Lung (tissue), 12 donors: Measurements from ENCODE around the gene ADM5. TPM values are rescaled to one million over a fixed set of nuclear protein-coding genes. Genes with fewer than 3 reads are reported as not detected.

ENCODE experiments used
- ATAC-seq: fragments of 200-7000 bp; cut with Tn5 transposase; one replicate; pipeline ENCODE4 v1.9.1; 2020; ENCODE audit warnings: moderate number of reproducible peaks; ENCODE audit not compliant: insufficient read depth, low FRiP score
- DNase-seq, 3 donors: peaks; one replicate each; pipeline ENCODE4 v3.0.0-alpha.2; 2013 to 2017
- H3K27ac ChIP-seq, 2 donors: one replicate each; pipeline ENCODE4 v1.5.1; 2013; ENCODE audit warnings: mild to moderate bottlenecking in 2 of 2, moderate library complexity in 2 of 2, control low read depth in 1 of 2, inconsistent platforms in 1 of 2, low read depth in 1 of 2, low read length in 1 of 2
- H3K27me3 ChIP-seq, 3 donors: one replicate each; pipeline ENCODE4 v1.5.1; 2013; ENCODE audit warnings: low read length in 2 of 3; ENCODE audit not compliant: control insufficient read depth in 3 of 3, insufficient read depth in 3 of 3
- H3K36me3 ChIP-seq, 4 donors: one replicate each; pipeline ENCODE4 v1.5.1; 2013; ENCODE audit warnings: low read length in 4 of 4, mild to moderate bottlenecking in 1 of 4, moderate library complexity in 1 of 4; ENCODE audit not compliant: control insufficient read depth in 4 of 4, insufficient read depth in 4 of 4
- H3K4me1 ChIP-seq, 5 donors: one replicate each; pipeline ENCODE4 v1.5.1; 2013; ENCODE audit warnings: low read length in 5 of 5, mild to moderate bottlenecking in 2 of 5, moderate library complexity in 1 of 5; ENCODE audit not compliant: control insufficient read depth in 5 of 5, insufficient read depth in 5 of 5
- H3K4me3 ChIP-seq: one replicate; pipeline ENCODE4 v1.5.1; 2013; ENCODE audit warnings: mild to moderate bottlenecking, control low read depth, moderate library complexity
- H3K9ac ChIP-seq, 2 donors: one replicate each; pipeline ENCODE4 v1.5.1; 2013; ENCODE audit warnings: low read length in 2 of 2, control low read depth in 1 of 2; ENCODE audit not compliant: insufficient read depth in 1 of 2
- H3K9me3 ChIP-seq, 4 donors: one replicate each; pipeline ENCODE4 v1.5.1; 2013; ENCODE audit warnings: low read length in 3 of 4, mild to moderate bottlenecking in 1 of 4, moderate library complexity in 1 of 4; ENCODE audit not compliant: control insufficient read depth in 4 of 4, insufficient read depth in 3 of 4
- CTCF ChIP-seq: IDR thresholded peaks from 2 replicates; pipeline ENCODE4 v1.5.1; 2012; ENCODE audit warnings: mild to moderate bottlenecking; ENCODE audit errors: control extremely low read depth, extremely low read depth
- WGBS, 2 donors: extraction: QIAGEN DNeasy Blood & Tissue Kit; methylation state at CpG; one replicate each; pipeline ENCODE4 v1.1.7; 2013; 5-methylcytosine and 5-hydroxymethylcytosine counted together
- polyA plus RNA-seq, 2 donors: library from polyadenylated mRNA; stranded (reverse); fragments of 200-250 nt; gene quantifications; one replicate each; pipeline ENCODE4 v1.2.1, GENCODE V29; 2013
- total RNA-seq, 2 donors: library from RNA; depleted of rRNA in 1 of 2; stranded (reverse); fragments of >200 nt in 1 of 2; gene quantifications; one replicate each; pipeline ENCODE4 v1.2.1, GENCODE V29; 2014 to 2021
- donor health status: control.
- donor health status: control.
- donor health status: Bipolar disorder and iron deficiency.
- donor health status: healthy.
- donor health status: DM: yes; HTN: yes; CAD: no.

Gene ADM5
- total and polyA plus RNA-seq, 4 donors, result 0.60 to 4.2 (median 3.0) TPM

DNA sequence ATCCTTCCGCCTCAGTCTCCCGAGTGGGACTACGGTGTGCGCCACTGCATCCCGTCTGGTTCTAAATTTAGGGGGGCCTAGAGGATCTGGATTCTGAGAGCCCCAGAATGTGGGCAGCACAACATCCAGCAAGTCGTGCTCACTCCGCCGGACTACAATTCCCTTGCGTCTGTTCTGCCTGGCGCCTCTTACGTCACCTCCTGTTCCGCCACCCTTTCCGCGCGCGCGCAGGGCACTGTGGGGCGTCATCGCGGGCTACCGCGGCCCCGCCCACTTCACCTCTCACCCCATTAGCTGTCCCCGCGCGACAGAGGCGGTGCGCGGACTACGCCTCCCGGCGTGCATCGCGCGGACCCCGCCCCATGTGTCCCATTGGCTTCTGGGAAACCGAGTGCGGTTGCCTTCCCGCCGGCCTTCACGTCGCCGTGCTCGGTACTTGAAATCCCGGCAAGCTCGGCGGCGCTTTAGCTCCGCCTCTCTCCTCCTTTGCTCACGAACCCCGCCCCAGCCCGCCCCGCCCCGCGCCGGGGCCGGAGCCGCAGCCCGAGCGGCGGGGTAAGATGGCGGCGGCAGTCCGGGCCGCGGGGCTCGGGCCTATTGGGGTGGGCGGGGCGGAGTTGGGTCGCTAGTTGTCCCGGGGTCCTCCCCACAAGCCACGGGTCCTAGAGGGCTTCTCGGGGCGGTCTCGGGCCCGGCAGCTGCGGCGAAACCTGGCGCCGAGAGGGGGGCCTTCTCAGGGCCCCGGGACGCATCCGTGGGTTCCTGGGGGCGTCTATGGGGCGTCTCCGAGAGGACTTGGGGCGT lies 47.5 kb upstream of the ADM5 start, which contains the start of gene SCAF1:
Gene SCAF1 (plus strand): TSS at position 522 of the 804 bp plus-strand sequence. CDS start 2,818 bp downstream, outside the sequence.
- H3K36me3 ChIP-seq, result peaks cover 0 to 13% (median 7%) of the 10 kb centered on the region in 4 donors
- H3K9me3 ChIP-seq, result no peaks in the 10 kb centered on the region
- no peaks in the 10 kb centered on the region for H3K27me3 ChIP-seq
- peak; percentile 77 for ATAC-seq
- H3K27ac ChIP-seq, result peak within 1 kb of the TSS; percentile 99 to 100
- H3K4me1 ChIP-seq, result peaks cover 5 to 44% (median 16%) of the 10 kb centered on the region in 5 donors
- peak within 1 kb of the TSS; percentile 73 for H3K4me3 ChIP-seq
- peak within 1 kb of the TSS; percentile 95 to 98 for H3K9ac ChIP-seq
- WGBS, 2 donors, result 0 to 1% methylated on average over 76 to 87 of the region's 87 CpGs
- peak; percentile 99 to 100 (median 100) for DNase-seq
- TF ChIP-seq CTCF, result no peak

DNA sequence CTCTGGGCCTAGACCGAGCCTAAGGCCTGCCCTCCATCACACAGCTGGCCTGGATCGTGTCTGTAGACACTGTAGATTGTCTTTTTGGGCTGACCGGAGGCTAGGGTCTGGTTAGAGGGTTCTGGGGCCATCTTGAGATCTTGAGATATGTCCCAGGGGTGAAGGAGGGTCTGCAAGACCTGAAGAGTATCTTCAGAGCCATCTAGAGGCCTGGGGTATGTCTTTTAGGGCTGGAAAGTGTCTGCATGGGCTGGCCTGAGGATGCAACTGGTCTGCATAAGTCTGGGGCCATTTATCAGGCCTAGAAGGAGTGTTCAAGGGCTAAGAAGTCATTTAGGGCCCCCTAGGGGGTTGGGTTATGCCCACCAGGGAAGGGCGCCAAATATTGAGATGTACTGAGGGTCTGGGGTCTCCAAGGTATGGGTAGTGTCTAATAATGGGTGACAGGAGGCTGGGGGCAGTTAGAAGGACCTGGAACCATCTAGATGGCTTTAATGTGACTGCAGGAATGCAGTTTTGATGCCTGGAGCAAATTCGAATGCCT lies 46.8 kb upstream of the ADM5 start:
- DNase-seq (peak in 1 of 3 donors; percentile 33), ATAC-seq (no peak)
- Histone ChIP-seq H3K36me3 (peaks cover 0 to 19% (median 11%) of the 10 kb centered on the region in 4 donors), H3K9me3 (no peaks in the 10 kb centered on the region), H3K4me1 (peaks cover 5 to 42% (median 16%) of the 10 kb centered on the region in 5 donors), H3K9ac (peak overlapping the region; percentile 59 to 93), H3K27ac (peak overlapping the region; percentile 68 to 79), H3K27me3 (no peaks in the 10 kb centered on the region), H3K4me3 (peak overlapping the region; percentile 73)
- WGBS, 2 donors, result 7 to 13% methylated on average over 5 of the region's 5 CpGs
- no peak for TF ChIP-seq CTCF

- Histone ChIP-seq H3K27ac (no peak overlapping the region), H3K27me3 (no peaks in the 10 kb centered on the region), H3K36me3 (peaks cover 0 to 23% (median 11%) of the 10 kb centered on the region in 4 donors), H3K9me3 (no peaks in the 10 kb centered on the region), H3K4me3 (no peak overlapping the region), H3K4me1 (peaks cover 5 to 33% (median 11%) of the 10 kb centered on the region in 5 donors), H3K9ac (peak overlapping the region in 1 of 2 donors; percentile 59)
- ATAC-seq (no peak), DNase-seq (no peak)
- TF ChIP-seq CTCF, result no peak
- WGBS, 2 donors, result 79 to 83% methylated on average over 2 of the region's 2 CpGs
Observed at GRCh38 chr19:49643466-49643865, 45.9 kb upstream of the ADM5 start.
